ENCODE results near the gene GMPR.

DNA sequence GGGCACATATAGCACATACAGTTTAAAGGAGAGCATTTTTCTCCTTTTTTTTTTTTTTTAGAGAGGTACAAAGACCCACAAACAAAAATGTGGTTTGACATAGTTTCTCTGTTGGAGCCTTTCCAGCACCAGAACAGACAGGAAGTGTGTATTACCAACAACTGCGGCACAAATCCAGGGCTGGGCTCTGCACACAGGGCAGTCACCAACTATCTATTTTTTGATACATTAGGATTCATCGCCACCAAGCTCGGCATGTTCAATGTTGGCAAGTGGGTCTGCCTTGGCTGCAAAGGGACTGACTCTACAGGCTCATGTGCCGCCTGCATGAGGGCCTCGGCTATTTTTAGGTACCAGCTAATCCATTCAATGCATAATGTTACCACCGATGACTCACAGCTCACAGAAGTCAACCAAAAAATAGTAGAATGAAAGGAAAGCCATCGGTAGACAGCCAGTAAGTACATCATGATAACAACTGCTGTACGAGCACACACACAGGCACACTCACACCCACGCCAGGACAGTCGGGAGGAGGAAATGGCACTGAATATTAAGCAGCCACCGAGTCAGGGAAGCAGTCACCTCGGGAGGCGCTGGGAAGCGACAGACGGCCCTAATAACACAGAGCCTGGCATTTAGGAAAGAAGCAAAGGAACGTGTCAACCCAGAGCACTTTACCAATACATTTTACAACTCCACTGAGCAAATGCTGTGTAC, 81.6 kb downstream of the GMPR start:
- TF ChIP-seq POLR2A (IDR thresholded peaks at IDR 0.05) (no peak), POLR2AphosphoS5 (IDR thresholded peaks at IDR 0.05) (peak in 3 of 4 donors; percentile 12 to 79 (median 34)), EP300 (IDR thresholded peaks at IDR 0.05) (peak in 1 of 4 donors; percentile 34)
- TF ChIP-seq, protein P1, sequence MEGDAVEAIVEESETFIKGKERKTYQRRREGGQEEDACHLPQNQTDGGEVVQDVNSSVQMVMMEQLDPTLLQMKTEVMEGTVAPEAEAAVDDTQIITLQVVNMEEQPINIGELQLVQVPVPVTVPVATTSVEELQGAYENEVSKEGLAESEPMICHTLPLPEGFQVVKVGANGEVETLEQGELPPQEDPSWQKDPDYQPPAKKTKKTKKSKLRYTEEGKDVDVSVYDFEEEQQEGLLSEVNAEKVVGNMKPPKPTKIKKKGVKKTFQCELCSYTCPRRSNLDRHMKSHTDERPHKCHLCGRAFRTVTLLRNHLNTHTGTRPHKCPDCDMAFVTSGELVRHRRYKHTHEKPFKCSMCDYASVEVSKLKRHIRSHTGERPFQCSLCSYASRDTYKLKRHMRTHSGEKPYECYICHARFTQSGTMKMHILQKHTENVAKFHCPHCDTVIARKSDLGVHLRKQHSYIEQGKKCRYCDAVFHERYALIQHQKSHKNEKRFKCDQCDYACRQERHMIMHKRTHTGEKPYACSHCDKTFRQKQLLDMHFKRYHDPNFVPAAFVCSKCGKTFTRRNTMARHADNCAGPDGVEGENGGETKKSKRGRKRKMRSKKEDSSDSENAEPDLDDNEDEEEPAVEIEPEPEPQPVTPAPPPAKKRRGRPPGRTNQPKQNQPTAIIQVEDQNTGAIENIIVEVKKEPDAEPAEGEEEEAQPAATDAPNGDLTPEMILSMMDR (IDR thresholded peaks at IDR 0.05), result no peak
